Stimulated activated CD8-positive, alpha-beta memory T cell treated with anti-CD3 and anti-CD28 coated beads, Interleukin-7, amount 100 ng/mL, for 1 hour (primary cell): ENCODE results near the gene F7.
"Not testable (repeated sequence)": the region's sequence is repeated elsewhere in the genome, so short reads cannot be mapped to it uniquely, and the experiment has no call there.

Experiments
- DNase-seq, 2 donors: peaks; one replicate each; pipeline ENCODE4 v3.0.0-alpha.2; 2020; ENCODE audit warnings: low read depth in 2 of 2

The F7 gene

GRCh38 chr13:113105032-113105920 is at the start of gene F7:
F7 (plus strand) TSS chr13:113105791; CDS start chr13:113105842, 51 bp downstream.
- no peak for DNase-seq

DNA sequence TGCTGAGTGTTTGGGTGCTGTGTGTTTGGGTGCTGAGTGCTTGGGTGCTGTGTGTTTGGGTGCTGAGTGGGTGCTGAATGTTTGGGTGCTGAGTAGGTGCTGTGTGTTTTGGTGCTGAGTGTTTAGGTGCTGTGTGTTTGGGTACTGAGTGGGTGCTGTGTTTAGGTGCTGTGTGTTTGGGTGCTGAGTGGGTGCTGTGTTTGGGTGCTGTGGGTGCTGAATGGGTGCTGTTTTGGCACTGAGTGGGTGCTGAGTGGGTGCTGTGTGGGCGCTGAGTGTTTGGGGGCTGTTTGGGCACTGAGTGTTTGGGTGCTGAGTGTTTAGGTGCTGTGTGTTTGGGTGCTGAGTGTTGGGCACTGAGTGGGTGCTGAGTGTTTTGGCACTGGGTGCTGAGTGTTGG is 48.5 kb upstream of the F7 start:
- DNase-seq = no peak

DNA sequence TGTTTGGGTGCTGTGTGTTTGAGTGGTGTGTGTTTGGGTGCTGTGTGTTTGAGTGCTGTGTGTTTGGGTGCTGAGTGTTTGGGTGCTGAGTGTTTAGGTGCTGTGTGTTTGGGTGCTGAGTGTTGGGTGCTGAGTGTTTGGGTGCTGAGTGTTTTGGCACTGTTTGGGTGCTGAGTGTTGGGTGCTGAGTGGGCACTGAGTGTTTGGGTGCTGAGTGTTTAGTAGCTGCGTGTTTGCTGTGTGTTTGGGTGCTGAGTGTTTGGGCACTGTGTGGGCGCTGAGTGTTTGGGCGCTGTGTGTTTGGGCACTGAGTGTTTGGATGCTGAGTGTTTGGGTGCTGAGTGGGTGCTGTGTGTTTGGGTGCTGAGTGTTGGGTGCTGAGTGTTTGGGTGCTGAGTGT is 48.0 kb upstream of the F7 start:
- not testable (repeated sequence) for DNase-seq

GRCh38 chr13:113058129-113058987 is 47.2 kb upstream of the F7 start:
- no peak for DNase-seq

- DNase-seq = no peak
These were observed 46.4 kb upstream of the F7 start for GRCh38 chr13:113058988-113059850.

- no peak for DNase-seq
These were observed 45.7 kb upstream of the F7 start for GRCh38 chr13:113059891-113060290.

- DNase-seq = no peak
These were observed 44.9 kb upstream of the F7 start for GRCh38 chr13:113060557-113061270.

DNA sequence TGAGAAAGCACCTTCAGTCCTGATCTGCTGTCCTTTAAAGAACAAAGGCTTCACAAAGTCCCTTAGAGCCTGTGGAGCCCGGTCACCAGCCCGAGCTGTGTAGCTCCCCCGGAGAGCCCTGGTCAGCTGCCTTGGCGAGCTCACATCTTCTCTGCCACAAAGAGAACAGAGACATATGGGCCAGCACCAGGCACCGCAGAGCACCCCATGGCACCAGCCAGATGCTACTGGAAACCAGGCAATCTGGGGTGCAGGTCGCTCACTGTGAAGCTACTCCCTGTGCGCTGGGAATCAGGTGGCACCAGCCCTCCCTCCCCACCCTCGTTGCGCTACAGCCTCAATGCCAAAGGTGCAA is 44.3 kb upstream of the F7 start:
- DNase-seq = no peak

DNA sequence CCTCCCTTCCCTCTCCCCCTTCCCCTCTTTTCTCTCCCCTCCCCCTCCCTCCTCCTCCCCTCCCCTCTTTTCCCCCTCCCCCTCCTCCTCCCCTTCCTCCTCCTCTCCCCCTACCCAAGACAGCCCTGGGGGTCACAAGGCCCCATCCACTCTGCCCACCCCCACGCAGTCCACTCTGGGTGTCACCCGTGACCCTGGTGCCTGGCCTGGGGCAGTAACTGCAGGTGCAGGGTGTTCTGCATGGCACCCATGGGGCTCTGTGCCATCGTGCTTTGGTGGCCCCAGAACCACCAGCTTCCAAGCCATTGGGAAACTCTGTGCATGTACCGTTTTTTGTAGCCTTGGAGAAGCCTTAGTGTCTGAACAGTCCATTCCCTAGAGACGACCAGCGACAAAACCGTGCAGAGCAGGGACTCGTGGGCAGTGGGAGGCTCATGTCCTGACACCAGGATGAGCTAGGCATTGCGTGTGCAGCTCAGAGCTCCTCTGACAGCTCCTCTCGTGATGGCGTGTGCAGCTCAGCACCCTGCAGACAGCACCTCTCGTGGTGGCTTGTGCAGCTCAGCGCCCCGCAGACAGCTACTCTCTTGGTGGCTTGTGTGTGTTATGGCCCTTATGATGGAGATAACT is 43.7 kb upstream of the F7 start:
- DNase-seq = no peak

- DNase-seq = no peak
These were observed 42.9 kb upstream of the F7 start for GRCh38 chr13:113062691-113063090.

DNA sequence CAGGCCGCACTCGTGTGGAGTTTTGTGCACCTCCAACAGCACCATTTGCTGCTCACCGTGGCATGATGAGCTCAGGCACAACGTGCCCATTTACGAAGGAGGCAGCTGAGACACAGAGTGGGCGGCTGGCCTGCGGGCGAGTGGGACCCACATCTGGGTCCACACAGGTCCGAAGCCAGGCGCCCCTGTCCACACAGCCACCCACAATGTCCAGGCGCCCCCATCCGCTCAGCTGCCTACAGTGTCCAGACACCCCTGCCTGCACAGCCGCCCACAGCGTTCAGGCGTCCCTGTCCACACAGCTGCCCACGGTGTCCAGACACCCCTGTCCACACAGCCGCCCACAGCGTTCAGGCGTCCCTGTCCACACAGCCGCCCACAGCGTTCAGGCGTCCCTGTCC is 42.5 kb upstream of the F7 start:
- DNase-seq = no peak

DNA sequence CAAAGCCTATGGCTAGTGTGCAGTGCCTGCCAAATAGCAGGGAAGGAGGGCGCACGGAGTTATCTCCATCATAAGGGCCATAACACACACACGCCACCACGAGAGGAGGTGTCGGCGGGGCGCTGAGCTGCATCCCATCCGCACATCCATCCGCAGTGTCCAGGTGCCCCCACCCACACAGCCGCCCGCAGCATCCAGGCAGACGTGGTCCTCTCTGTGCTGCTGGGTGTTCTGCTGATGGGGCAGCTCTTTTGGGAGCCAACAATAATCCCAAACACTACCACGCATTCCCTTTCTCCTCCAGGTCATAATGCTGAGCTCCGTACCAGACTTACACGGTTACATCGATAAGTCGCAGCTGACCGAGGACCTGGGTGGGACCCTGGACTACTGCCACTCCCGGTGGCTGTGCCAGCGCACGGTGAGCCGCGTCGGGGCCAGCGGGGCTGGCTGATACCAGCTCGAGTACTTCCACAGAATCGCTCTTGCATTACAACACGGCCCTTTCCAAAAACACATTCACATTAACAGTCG is 41.5 kb upstream of the F7 start:
- no peak for DNase-seq

DNA sequence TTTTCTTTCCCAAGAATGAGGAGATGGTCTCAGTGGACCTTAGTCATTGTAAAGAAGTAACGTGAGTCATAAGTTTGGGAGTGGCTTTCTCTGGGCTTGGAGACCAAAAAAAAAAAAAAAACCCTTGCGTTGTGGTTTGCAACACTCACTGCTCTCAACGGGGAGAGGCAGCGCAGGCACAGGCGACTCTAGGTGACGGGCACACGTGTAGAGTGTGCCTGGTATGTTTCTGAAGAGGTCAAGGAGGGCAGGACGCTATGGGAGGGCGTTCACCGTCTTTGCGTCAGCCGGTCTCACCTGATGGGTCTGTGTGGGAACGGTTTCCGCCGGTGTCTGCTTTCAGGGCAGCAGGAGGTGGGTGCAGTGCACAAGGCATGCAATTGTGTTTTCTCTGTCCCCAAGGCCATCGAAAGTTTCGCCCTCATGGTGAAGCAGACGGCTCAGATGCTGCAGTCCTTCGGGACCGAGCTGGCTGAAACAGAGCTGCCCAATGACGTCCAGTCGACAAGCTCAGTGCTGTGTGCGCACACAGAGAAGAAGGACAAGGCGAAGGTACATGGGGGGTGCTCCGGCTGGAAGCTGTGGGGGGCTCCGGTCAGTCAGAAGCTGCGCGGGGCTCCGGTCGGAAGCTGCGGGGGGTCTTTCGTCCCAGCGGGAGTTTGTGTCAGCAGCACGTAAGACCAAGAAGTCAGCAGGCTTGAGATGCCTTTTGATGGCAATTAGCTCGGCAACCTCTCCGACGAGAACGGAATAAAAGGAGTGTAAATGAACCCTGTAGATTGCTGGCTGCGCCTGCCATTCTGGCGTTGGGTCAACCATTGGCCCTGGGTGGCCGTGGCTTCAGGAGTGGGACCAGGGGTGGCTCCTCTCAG is 40.8 kb upstream of the F7 start:
- DNase-seq = no peak

GRCh38 chr13:113065406-113066141 is 40.0 kb upstream of the F7 start:
- no peak for DNase-seq

- DNase-seq = no peak
These were observed 39.5 kb upstream of the F7 start for GRCh38 chr13:113066142-113066455.

GRCh38 chr13:113066746-113067145 is 38.8 kb upstream of the F7 start:
- no peak for DNase-seq

- no peak for DNase-seq
These were observed 35.5 kb upstream of the F7 start for GRCh38 chr13:113069861-113070805.

- DNase-seq = no peak
These were observed 34.7 kb upstream of the F7 start for GRCh38 chr13:113070855-113071254.
